Fibroblast of skin of back (primary cell): ENCODE measurements around the gene HSBP1.
A peak's percentile ranks its signal among the peaks of the same experiment; 100 is the strongest.

Experiments
- DNase-seq: peaks from one replicate; pipeline ENCODE4 v3.0.0-alpha.2; 2013

HSBP1 gene

DNA sequence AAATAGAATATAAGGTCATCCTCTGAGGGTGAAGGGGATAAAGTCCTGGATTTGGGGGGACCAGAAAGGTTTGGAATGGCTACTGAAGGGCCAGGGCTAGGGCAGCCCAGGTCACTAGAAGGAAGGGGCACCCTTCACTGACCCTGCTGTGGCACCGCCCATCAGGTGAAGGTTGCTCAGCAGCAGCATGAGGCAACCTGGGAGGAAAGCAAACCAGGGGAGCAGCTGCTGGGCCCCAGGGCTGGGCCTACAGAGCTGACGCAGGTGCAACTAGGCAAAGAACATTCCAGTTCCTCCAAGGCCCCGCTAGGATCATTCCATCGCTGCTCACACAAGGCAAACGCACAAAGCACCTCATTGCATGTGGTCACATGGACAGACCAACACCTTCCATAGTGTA is 3.4 kb upstream of the HSBP1 start:
- DNase-seq, result no peak

DNA sequence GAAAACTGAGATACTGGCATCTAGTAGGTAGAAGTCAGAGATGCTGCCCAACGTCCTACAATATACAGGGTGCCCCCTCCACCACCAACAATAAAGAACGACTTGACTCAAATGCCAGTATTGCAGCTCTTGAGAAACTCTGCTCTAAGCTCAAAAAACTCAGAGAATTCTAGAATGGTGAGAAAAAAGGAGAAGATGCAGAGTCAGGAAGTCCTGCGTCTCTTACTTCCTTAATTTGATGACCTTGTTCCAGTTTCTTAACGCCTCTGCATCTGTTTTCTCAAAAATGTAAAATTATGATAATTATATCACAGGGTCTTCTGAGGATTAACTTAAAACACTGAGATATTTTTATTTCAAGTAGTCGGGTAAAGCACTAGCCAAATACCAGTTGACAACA is 1.7 kb upstream of the HSBP1 start:
- DNase-seq, result no peak

DNA sequence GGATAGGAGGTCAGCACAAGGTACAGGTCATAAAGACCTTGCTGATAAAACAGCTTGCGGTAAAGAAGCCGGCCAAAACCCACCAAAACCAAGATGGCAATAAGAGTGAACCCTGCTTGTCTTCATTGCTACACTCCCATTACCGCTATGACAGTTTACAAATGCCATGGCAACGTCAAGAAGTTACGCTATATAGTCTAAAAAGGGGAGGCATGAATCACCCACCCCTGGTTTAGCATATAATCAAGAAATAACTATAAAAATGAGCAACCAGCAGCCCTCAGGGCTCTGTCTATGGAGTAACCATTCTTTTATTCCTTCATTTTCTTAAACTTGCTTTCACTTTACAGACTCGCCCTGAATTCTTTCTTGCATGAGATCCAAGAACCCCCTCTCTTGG is 1.0 kb upstream of the HSBP1 start:
- no peak for DNase-seq

DNA sequence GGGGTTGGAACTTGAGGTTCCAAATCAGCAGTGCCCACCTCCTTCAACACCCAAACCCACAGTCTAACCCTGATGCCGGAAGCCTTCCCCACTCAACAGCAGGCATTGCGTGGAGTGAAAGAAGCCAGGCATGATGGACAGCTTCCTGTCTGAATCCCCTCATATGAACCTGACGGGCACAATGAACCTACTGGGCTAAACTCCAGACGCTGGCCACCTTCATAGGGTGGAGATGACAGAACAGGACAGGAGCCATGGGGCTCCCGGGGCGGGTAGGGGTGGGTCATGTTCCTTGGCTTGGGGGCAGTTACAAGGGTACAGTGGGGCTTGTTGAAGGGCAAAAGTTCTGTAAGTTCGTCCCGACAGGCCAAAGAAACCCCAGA is 460 bp upstream of the HSBP1 start:
- no peak for DNase-seq

DNA sequence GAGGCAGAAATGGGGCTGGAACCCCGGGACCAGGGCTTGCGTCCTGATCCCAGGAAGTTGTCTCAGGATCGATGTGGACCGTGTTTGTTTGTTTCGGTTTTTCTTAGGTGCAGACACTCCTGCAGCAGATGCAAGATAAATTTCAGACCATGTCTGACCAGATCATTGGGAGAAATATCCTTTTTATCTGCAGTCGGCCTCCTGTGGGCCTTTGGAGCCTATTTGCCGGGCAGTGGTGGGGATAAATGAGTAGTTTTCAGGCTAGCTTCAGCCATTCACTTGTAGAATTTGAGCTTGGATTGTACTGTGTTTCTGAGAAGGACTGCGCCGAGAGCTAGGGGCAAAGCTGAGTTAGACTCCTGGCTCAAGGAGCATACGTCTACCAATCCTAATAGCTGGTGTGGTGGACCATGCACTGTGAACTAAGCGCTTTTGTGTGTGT is 816 bp downstream of the HSBP1 start:
- DNase-seq, result no peak

DNA sequence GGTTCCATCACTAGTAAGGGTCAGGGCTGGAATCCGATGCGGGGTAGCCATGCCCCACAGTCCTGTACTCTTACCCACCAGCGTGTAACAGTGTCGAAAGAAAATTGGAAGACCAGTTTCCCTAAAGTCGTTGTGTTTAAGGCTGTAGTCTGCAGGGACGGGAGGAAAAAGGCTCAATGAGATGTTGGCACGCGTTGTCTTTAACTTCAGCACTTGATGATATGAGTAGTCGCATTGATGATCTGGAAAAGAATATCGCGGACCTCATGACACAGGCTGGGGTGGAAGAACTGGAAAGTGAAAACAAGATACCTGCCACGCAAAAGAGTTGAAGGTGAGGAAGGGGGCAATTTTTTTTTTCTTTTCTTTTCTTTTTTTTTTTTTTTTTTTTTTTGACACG is 1.3 kb downstream of the HSBP1 start:
- DNase-seq, result no peak

DNA sequence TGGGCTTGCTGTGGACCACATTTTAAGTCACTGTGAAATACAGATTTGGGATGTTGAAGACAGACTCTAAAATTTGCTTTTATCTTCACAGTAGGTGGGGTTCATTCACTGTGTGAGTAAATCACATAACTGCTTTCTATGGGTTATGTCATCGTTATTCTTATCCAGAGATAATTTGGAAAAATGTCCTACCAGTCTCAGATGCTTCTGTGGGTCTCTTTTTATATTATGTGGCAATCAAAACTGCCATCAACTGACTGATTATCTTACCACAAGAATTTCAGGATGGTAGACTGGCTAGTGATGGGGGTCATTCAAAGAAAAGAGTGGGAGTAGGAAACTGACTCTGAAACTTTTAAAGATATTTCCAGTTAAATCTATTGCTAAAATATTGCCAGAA is 3.1 kb downstream of the HSBP1 start:
- DNase-seq, result peak; percentile 57

DNA sequence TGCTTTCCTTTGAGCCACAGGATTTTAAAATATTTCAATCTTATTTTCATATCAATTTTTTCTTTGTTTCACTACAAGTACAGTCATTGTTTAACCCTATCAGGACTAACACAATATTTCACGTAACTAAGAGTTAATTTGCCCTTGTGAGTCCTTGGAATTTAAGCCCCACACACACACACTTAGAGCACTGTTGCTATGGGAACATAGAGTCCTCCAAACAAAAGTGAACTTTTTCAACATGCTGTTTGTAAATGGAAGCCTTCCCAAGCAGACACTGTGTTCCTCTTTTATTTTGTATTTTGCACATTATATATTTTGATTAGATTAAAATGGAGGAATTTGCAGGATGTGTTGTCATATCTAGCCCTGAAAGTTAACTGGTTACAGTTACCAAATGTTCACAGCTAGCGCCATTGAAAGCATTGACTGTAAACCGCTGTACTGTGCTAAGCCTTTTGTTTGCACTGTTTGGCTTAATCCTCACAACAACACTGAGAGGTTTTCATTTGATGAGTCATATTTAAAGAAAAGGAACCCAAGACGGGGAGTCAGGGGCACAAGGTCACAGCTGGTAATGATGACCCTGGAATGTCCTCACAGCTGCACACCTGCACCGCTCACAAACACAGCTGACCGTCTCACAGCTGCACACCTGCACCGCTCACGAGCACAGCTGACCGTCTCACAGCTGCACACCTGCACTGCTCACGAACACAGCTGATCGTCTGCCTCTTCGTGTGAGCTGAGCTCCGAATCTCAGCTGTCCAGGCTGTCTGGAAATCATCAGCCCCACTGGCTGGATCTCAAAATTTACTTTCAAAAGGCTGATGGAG is 6.3 kb downstream of the HSBP1 start:
- DNase-seq, result peak; percentile 62

DNA sequence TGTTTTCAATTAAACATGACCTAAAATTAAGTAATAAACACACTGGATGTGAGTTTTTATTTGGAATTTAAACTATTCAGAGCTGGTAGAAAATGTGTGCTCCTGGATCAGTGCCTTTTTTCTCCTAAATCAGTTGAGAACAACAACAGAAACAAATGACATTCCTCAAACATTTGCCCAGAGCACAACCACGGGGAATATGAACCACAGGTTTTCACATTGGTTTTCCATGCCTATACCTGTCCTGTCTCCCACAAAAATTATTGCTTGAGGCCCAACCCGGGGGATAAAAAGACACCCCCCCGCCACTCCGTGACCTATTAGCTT is 6.8 kb downstream of the HSBP1 start:
- peak; percentile 27 for DNase-seq

DNA sequence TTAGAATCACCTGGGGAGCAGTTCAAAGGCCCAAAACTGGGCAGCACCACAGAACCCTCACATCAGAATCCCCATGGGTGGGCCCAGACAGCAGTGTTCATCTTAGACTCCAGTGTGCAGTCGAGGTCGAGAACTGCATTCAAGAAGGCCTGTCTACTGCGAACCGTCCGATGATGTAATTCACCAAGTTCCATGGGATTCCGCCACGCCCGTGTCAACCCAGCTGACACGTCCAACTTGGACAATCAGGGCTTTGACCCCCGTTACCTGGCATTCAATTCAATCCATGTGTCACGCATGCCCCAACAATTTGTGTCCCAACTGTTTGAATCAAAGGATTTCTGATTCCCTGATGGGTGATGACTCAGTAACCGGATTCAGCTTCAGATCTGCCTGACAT is 9.2 kb downstream of the HSBP1 start:
- no peak for DNase-seq

DNA sequence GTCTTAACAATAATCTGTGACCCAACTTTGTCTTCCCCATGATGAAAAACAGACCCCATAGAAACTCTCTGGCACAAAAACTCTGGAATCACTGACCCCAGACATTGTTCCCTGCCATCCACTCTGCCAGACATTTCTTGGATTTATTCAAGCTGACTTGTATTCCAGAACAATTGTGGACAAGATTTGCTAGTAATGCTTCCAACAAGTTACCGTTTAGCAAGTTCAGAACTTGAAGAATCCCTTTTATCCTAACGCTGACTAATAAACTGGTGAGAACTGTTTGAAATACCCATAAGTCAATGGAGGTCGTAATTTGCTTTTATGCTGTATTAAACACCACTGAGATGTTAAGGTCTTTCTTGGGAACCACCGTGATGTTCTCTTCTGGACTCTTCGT is 10.5 kb downstream of the HSBP1 start:
- no peak for DNase-seq

DNA sequence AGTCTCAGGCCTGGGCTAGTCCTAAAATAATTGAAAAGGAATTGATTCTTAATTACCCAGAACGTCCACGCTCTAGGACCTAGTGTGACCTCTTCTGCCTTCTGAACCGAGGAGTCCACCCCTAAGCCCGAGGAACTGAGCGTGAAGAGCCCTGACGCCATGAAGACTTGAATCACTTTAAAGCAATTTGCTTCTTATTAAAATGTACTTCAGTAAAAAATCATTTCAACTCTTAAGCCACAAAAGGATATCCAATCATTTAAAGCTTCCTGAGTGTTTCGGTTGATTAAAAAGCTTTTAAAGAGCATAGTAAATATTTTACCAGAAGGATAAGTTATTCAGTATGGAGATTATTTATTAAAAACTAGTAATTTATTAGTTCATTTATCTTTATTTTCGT is 11.6 kb downstream of the HSBP1 start:
- no peak for DNase-seq

DNA sequence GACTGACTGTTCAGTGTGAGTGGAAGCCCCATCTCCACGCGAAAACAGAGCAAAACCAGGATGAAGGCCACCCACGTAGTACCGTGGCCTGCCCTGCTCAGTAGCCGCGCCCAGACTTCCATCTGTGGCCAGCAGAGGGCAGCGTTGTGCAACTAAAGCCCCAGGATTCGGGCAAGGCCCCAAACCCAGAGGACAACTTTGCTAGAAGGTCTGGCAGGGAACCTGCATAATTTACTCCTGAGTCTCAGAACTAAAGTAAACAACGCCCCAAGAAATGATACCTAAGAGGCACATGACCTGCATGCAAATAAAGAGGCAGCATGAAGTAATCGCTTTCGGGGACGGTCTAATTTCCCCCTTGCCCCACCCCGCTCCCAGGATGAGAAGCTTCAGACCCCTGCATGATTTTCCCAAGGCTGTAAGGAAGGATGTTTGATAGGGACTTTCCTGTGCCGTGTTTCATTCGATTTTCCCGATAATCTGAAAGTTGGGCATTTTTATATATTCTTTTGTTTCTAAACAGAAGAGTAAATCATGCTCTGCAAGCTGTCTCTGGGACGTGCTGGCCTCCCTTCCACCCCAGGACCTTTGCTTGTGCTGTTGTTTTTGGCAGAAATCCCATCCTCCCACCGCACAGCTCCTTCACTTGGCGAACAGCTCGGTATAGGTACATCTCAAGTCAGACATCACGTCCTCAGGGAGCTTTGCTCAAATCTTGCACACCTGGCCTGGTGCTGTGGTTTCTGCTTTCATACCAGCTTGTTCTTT is 18.6 kb downstream of the HSBP1 start:
- DNase-seq, result peak; percentile 66

DNA sequence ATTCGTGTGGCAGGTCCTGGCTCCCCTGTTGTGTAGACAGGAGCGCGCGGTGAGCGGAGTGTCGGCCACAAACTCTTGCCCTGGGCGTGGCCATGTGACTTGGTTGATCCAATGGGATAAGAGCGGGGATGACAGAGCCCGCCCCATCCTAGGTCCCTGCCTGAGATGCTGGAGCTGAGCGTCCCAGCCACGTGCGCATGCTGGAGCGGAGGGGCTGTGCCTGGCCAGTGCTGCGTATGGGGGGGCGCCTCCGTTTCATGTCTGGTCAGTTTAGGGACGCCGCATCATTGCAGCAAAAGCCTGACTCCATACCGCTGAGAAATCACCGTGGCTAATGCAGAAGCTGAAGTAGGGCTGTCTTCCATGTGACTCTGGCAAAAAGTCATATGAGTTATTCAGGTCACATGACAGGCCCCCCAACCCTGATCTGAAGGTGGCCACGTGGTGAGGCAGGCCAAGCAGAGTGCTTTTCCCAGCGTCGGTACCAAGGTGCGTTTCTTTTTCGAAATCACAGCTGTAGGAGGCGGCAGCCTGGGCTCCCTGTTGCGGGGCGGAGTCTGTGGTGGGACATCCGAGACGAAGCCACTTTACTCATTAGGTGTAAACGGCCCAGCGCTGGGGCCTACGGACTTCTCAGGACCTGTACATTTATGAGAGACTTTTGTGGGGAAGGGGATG is 22.5 kb downstream of the HSBP1 start:
- DNase-seq, result no peak

DNA sequence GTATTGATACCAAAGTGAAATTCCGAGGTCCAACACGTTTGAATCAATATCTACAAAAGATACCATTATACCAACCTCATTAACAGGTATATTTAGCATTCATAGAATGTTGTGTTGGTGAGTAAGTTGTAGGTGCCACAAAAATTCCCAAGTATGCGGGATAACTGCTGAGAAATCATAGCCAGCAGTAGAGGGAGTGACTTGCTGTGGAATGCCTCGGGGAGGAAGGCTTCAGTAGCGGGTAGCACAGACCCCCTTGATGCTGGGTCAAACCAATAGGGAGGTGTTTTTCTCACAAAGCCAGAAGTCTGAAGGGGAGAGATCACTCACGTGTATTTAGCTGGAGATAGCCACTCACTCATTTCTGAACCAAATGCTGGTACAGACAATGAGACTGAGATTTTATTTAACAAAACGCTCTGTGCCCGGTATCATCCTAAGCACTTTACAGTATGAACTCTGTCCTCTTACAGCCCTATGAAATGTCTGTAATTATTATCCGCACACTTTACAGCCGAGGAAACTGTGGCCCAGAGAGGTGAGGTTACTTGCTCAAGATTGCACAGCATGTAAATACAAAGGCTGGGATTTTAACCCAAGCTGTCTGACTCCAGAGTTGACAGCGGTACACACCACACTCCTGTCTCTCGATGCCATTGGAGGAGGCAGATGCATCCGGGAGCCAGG is 23.1 kb downstream of the HSBP1 start:
- peak; percentile 33 for DNase-seq

DNA sequence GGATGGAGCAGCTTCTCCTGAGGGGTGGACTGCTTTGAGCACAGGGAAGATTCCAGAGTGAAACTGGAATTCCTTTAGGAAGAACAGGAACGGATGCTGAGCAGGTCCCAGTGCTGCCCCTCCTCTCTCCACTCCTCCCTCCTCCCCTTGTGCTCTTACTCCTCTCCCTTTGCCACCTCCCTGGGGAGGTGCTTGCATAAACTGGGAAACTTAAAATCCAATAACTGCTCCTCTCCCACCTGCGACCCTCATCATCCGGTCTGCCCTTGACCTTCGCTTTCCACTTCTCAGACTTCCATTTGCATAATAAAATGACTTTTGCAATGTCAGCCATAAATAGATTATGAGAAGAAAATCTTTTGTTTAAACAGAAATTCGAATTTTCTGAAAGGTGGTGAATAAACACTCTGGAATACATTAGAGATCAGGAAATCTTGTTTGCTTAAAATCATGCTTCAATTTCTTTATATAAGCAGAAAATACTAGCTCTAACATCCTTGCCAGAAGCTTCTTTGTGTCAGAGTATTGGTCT is 23.7 kb downstream of the HSBP1 start:
- no peak for DNase-seq

DNA sequence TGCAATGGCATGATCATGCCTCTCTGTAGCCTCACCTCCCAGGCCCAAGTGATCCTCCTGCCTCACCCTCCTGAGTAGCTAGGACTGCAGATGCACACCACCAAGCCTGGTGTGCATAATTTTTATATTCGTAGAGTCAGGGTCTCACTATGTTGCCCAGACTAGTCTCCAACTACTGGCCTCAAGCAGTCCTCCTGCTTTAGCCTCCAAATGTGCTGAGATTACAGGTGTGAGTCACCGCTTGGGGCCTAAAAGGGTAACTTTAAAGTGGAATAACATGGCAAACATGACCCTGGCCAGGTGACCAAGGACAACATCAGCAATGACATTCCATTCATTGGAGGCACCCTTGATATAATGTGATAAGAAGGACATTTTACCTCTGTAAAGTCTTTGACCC is 26.1 kb downstream of the HSBP1 start:
- DNase-seq, result no peak

DNA sequence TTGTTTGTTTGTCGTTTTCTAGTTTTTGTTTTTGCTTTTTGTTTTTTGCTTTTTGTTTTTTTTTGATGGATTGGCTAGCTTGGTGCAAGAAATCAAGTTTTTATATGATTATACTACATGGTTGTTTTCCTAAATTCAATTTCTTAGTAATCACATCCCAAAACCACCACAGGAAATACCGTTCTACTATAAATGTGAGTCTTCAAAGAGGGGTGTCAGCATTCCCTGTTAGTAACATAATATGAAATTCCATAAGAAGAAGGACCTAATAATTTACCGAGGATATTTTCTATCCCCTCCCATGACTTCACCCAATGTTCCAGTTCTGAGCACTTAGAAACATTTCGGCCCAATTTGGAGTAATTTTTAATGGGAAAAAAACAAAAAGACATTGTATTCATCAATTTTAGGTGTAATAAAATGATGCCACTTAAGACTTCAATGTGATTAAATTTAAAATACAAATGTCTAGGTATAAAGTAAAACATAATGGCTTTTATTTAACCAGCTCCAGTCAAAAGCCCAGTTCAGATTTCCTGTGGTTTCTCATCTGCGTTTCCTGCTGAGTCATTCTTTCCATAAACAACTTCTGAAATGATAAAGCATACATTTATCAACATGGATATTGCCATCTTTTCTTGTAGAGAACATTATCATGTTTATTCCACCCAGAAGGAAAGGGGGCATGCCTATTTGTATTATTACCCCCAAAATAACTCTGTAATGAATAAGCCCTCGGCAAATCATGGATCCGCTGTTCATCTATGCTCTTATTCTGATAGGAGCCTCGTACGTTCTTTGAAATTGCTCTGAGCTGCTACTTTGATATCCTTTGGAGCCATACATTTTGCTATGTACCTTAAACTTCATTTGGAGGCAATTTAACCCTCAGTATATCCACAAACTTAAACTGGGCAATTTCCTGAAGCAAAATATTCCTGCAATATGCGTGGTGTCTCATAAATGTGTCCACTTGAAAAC is 28.1 kb downstream of the HSBP1 start:
- DNase-seq, result peak; percentile 78

DNA sequence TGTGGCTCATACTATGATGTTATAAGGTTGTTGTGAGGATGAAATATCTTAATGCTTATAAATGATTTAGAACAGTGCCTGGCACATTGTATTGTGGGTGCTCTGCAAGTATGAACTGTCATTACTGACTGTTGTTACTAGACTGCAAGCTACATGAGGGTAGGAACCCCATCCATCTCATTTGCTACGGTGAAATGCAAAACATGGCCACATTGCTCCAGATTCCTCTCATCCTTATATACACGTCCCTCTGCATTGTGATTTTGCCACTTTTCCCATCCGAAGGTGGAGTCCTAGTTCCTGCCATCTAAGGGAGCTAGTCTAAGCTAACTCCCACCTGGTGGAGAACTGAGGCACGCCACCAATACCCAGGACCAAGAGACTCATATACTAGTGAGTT is 29.8 kb downstream of the HSBP1 start:
- DNase-seq, result no peak

DNA sequence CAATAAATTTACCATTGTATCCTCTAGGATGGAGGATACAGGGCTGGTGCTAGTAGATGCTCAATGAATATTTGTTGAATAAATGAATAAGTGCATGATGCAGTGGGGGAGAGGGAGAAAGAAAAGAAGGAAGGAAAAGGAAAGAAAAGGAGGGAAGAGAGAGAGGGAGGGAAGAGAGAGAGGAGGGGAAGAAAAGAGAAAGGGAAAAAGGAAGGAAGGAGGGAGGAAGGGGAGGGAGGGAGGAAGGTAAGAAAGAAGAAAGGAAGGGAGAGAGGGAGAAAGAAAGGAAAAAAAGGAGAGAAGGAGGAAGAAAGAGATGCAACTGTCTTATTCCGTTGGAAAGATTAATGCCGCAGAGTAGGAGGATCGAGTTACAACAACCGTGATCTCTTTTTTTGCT is 30.4 kb downstream of the HSBP1 start:
- DNase-seq, result no peak

DNA sequence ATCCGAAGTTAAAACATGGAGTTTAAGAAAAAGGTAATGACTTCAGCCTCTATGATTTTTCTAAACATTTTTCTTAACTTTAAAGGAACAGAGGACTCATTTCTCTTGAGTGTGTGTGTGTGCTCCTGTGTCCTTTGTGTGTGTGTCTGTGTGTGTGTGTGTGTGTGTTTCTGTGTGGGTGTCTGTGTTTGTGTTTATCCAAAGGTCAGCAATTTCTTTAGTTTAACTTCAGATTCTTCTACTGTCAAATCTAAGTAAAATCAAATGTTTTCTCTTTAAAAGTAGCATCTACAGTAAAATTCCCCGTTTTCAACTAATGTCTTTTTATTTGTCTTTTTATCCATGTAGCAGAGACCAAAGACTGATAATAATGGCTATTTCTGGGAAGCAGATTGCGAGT is 31.8 kb downstream of the HSBP1 start:
- no peak for DNase-seq
